A549 treated with dexamethasone at 1 μM for 4 hours (cell line): Measurements from ENCODE around the gene ENDOG. TPM values are rescaled to one million over a fixed set of nuclear protein-coding genes. Genes with fewer than 3 reads are reported as not detected.

Source experiments
- total RNA-seq: library from RNA; stranded (reverse); fragments of 200-300 nt; extraction: Qiagen RNA extraction; gene quantifications from 5 replicates; pipeline ENCODE4 v1.2.3, GENCODE V29; 2022

ENDOG gene
- 20.9 to 30.3 TPM (median 29.1 TPM) in 5 replicates for total RNA-seq

GRCh38 chr9:128818099-128818838, at the start of gene ENDOG:
ENDOG (plus strand) TSS chr9:128818500; CDS start chr9:128818685, 185 bp downstream.

GRCh38 chr9:128771745-128772519, 46.4 kb upstream of the ENDOG start, which contains the start of gene ZER1:
ZER1 (minus strand) TSS chr9:128771927; CDS start chr9:128755565, 16,362 bp downstream.

GRCh38 chr9:128786681-128787601, 31.4 kb upstream of the ENDOG start, which contains the start of gene TBC1D13:
TBC1D13 (plus strand) TSS chr9:128787253; CDS start chr9:128787354, 101 bp downstream.

GRCh38 chr9:128829477-128830251, 11.4 kb downstream of the ENDOG start, which contains the start of gene SPOUT1:
SPOUT1 (minus strand) TSS chr9:128829794; CDS start chr9:128829780, 14 bp downstream.

Other genes starting within 250 kb of the ENDOG start
- 88.8 to 134 TPM (median 124 TPM) in 5 replicates for gene DYNC2I2, start 161.7 kb upstream of the ENDOG start, total RNA-seq
- 438 to 515 TPM (median 467 TPM) in 5 replicates for gene SET, start 129.3 kb upstream of the ENDOG start, total RNA-seq
- gene PKN3, start 116.0 kb upstream of the ENDOG start, total RNA-seq = 10.5 to 17.4 TPM (median 16.2 TPM) in 5 replicates
- 64.0 to 91.6 TPM (median 87.9 TPM) in 5 replicates for gene ZDHHC12, start 94.4 kb upstream of the ENDOG start, total RNA-seq
- gene ZER1, start 46.6 kb upstream of the ENDOG start, total RNA-seq = 10.6 to 17.9 TPM (median 16.1 TPM) in 5 replicates
- 17.1 to 22.4 TPM (median 20.5 TPM) in 5 replicates for gene TBC1D13, start 31.2 kb upstream of the ENDOG start, total RNA-seq
- gene SPOUT1, start 11.3 kb downstream of the ENDOG start, total RNA-seq = 22.5 to 44.6 TPM (median 40.4 TPM) in 5 replicates
- 9.7 to 14.2 TPM (median 12.5 TPM) in 5 replicates for gene KYAT1, start 63.5 kb downstream of the ENDOG start, total RNA-seq
- gene LRRC8A, start 63.6 kb downstream of the ENDOG start, total RNA-seq = 112 to 180 TPM (median 179 TPM) in 5 replicates
- 0.08 to 0.42 TPM (median 0.38 TPM) in 5 replicates for gene PHYHD1, start 102.5 kb downstream of the ENDOG start, total RNA-seq
- gene DOLK, start 129.1 kb downstream of the ENDOG start, total RNA-seq = 32.2 to 47.1 TPM (median 42.5 TPM) in 5 replicates
- gene NUP188, start 129.2 kb downstream of the ENDOG start, total RNA-seq = 31.2 to 48.0 TPM (median 46.4 TPM) in 5 replicates
- gene SH3GLB2, start 209.8 kb downstream of the ENDOG start, total RNA-seq = 31.2 to 47.2 TPM (median 44.8 TPM) in 5 replicates
- gene MIGA2, start 218.1 kb downstream of the ENDOG start, total RNA-seq = 13.0 to 14.1 TPM (median 13.6 TPM) in 5 replicates